AG04449 (cell line): Measurements from ENCODE around the gene TNRC18.

ENCODE experiments used
- CTCF ChIA-PET: fragments of 350-600 bp; formaldehyde crosslinking; extraction: SDS; loops from one replicate; lab custom pipeline; 2021; ENCODE audit warnings: antibody characterized with exemption; lab: Yijun Ruan, JAX
- POLR2A ChIA-PET: fragments of 400-600, 350-600 bp; formaldehyde crosslinking; extraction: SDS; loops from one replicate; lab custom pipeline; 2020; ENCODE audit warnings: antibody characterized with exemption, inconsistent platforms; lab: Yijun Ruan, JAX
- DNase-seq: peaks from one replicate; pipeline ENCODE4 v3.0.0-alpha.2; 2010; ENCODE audit warnings: low read depth, low spot score
- H3K4me3 ChIP-seq: 2 replicates; pipeline ENCODE4 v1.5.1; 2011; ENCODE audit warnings: low read depth, mild to moderate bottlenecking, control low read depth, low read length
- TF ChIP-seq, protein P1 (sequence below): IDR thresholded peaks from one replicate; pipeline ENCODE4 v1.5.1; 2011; ENCODE audit warnings: mild to moderate bottlenecking, moderate library complexity, low read length, control low read depth, inconsistent platforms; ENCODE audit not compliant: insufficient read depth; ENCODE audit errors: missing control alignments

TNRC18 gene

GRCh38 chr7:5469375-5470166 is 45.9 kb upstream of the TNRC18 start:
- POLR2A ChIA-PET: no interaction called here
- no peak overlapping the region for H3K4me3 ChIP-seq
- TF ChIP-seq, protein P1, sequence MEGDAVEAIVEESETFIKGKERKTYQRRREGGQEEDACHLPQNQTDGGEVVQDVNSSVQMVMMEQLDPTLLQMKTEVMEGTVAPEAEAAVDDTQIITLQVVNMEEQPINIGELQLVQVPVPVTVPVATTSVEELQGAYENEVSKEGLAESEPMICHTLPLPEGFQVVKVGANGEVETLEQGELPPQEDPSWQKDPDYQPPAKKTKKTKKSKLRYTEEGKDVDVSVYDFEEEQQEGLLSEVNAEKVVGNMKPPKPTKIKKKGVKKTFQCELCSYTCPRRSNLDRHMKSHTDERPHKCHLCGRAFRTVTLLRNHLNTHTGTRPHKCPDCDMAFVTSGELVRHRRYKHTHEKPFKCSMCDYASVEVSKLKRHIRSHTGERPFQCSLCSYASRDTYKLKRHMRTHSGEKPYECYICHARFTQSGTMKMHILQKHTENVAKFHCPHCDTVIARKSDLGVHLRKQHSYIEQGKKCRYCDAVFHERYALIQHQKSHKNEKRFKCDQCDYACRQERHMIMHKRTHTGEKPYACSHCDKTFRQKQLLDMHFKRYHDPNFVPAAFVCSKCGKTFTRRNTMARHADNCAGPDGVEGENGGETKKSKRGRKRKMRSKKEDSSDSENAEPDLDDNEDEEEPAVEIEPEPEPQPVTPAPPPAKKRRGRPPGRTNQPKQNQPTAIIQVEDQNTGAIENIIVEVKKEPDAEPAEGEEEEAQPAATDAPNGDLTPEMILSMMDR: no peak
- CTCF ChIA-PET: no interaction called here
- no peak for DNase-seq

- no peak for DNase-seq
- no peak overlapping the region for H3K4me3 ChIP-seq
- CTCF ChIA-PET: no interaction called here
- TF ChIP-seq, protein P1: no peak
- POLR2A ChIA-PET: no interaction called here
Observed at GRCh38 chr7:5467645-5468044, 44.0 kb upstream of the TNRC18 start.

DNA sequence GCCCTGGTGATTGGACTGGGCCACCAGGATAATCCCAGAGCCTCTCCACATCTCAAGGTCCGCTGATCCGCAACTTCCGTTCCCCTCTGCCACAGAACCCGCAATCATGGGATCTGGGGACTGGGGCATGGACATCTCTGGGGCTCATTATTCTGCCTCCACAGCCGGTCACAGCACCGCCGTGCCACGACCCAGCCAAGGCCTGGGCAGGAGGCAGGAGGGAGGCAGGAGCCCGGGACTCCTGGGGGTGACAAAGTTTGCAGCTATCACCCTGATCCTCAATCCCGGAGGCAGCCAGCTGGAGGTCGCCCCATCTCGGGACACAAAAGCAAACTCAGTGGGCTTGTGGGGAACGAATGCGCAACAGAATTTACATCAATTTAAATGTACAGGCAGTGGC is 42.9 kb upstream of the TNRC18 start:
- DNase-seq: no peak
- TF ChIP-seq, protein P1: no peak
- POLR2A ChIA-PET: no interaction called here
- CTCF ChIA-PET: no interaction called here
- H3K4me3 ChIP-seq: no peak overlapping the region

- ChIA-PET POLR2A (interaction anchor here (0.6 kb wide), 1 partner anchor 212 kb away, joined by 3 read pairs; no protein-coding TSS in a partner anchor), CTCF (interaction anchor here (1.0 to 1.2 kb wide), 3 partner anchors 12 to 671 kb away, joined by 3 to 4 read pairs (median 3); no protein-coding TSS in a partner anchor)
- TF ChIP-seq, protein P1: no peak
- no peak for DNase-seq
- no peak overlapping the region for H3K4me3 ChIP-seq
Observed at GRCh38 chr7:5463031-5463430, 39.4 kb upstream of the TNRC18 start.

DNA sequence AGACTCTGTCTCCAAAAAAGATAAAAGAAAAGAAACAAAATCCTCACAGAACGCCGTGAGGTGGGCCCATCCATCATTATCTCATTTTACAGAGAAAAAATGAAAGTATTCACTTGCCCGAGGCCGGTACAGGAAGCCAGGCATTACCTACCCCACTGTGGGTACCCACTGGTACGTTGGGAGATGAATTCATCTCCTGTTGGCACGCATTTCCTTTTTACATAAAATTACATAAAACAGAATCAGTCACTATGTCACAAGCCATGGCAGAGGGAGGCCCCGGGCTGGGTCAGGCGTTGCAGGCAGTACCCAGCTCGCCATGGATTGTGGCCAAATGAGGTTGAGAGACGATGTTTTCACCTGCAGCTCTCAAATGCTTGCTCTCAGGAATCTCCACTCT is 38.6 kb upstream of the TNRC18 start:
- CTCF ChIA-PET: no interaction called here
- TF ChIP-seq, protein P1: no peak
- H3K4me3 ChIP-seq: no peak overlapping the region
- POLR2A ChIA-PET: no interaction called here
- no peak for DNase-seq

- POLR2A ChIA-PET: no interaction called here
- DNase-seq: no peak
- CTCF ChIA-PET: interaction anchor here (1.3 to 4.4 kb wide), 2 partner anchors 219 to 245 kb away, joined by 4 to 14 read pairs; no protein-coding TSS in a partner anchor
- no peak overlapping the region for H3K4me3 ChIP-seq
- TF ChIP-seq, protein P1: no peak
Observed at GRCh38 chr7:5458921-5459480, 35.4 kb upstream of the TNRC18 start.
